HG03045 (cell line): Measurements from ENCODE around the gene THSD4.

Source experiments
- ATAC-seq: cut with Tn5 transposase; IDR thresholded peaks from one replicate; pipeline ENCODE4 v1.9.1; 2021; ENCODE audit warnings: mild to moderate bottlenecking, moderate library complexity; ENCODE audit not compliant: unreplicated experiment

THSD4 gene

GRCh38 chr15:71808311-71809020 lies 693.2 kb downstream of the THSD4 start:
- no peak for ATAC-seq

GRCh38 chr15:71809346-71809745 lies 694.1 kb downstream of the THSD4 start:
- ATAC-seq: no peak

GRCh38 chr15:71810256-71811035 lies 695.2 kb downstream of the THSD4 start, which contains the start of gene NR2E3:
Gene NR2E3 (plus strand): TSS chr15:71810554. CDS start chr15:71810744, 190 bp downstream.
- no peak for ATAC-seq

- ATAC-seq: no peak
Observed at GRCh38 chr15:71811036-71811736, 695.9 kb downstream of the THSD4 start.

GRCh38 chr15:71811752-71812735 lies 696.8 kb downstream of the THSD4 start:
- ATAC-seq: no peak

GRCh38 chr15:71812966-71813722 lies 697.9 kb downstream of the THSD4 start:
- no peak for ATAC-seq

- no peak for ATAC-seq
Observed at GRCh38 chr15:71813723-71814470, 698.6 kb downstream of the THSD4 start.

- no peak for ATAC-seq
Observed at GRCh38 chr15:71815301-71815700, 700.0 kb downstream of the THSD4 start.

GRCh38 chr15:71817351-71817750 lies 702.1 kb downstream of the THSD4 start:
- ATAC-seq: no peak

- no peak for ATAC-seq
Observed at GRCh38 chr15:71820127-71820526, 704.9 kb downstream of the THSD4 start.

GRCh38 chr15:71821547-71822129 lies 706.4 kb downstream of the THSD4 start:
- no peak for ATAC-seq

GRCh38 chr15:71822890-71823630 lies 707.8 kb downstream of the THSD4 start:
- no peak for ATAC-seq

- no peak for ATAC-seq
Observed at GRCh38 chr15:71823801-71824200, 708.5 kb downstream of the THSD4 start.

GRCh38 chr15:71825021-71825730 lies 709.9 kb downstream of the THSD4 start:
- ATAC-seq: no peak

GRCh38 chr15:71826196-71826595 lies 710.9 kb downstream of the THSD4 start:
- no peak for ATAC-seq

GRCh38 chr15:71830981-71831380 lies 715.7 kb downstream of the THSD4 start:
- no peak for ATAC-seq
